Endothelial cell of umbilical vein (primary cell): Measurements from ENCODE around the gene MZT2A.
"Not testable (repeated sequence)": the region's sequence is repeated elsewhere in the genome, so short reads cannot be mapped to it uniquely, and the experiment has no call there.

Source experiments
- CTCF ChIP-seq, 2 donors: IDR thresholded peaks; 1 replicate in 1 of 2; 2 replicates in 1 of 2; pipeline ENCODE4 v1.5.1; 2011; ENCODE audit warnings: low read length in 2 of 2, mild to moderate bottlenecking in 2 of 2, moderate library complexity in 2 of 2, control low read depth in 1 of 2, inconsistent platforms in 1 of 2, low read depth in 1 of 2; ENCODE audit not compliant: insufficient read depth in 1 of 2; ENCODE audit errors: extremely low read depth in 1 of 2
- FOS ChIP-seq: IDR thresholded peaks from 2 replicates; pipeline ENCODE4 v1.6.1; 2011; ENCODE audit warnings: mild to moderate bottlenecking, low read length, moderate library complexity, borderline replicate concordance; ENCODE audit not compliant: insufficient read depth
- MYC ChIP-seq: IDR thresholded peaks from one replicate; pipeline ENCODE4 v1.6.1; 2011; ENCODE audit warnings: mild to moderate bottlenecking, low read depth, low read length
- POLR2A ChIP-seq: IDR thresholded peaks from 2 replicates; pipeline ENCODE4 v1.6.1; 2012; ENCODE audit warnings: low read depth, mild to moderate bottlenecking, control low read depth, low read length
- POLR2AphosphoS5 ChIP-seq: IDR thresholded peaks from 2 replicates; pipeline ENCODE4 v1.6.1; 2012; ENCODE audit warnings: low read depth, mild to moderate bottlenecking, control low read depth, low read length, moderate library complexity; ENCODE audit not compliant: insufficient read depth

GRCh38 chr2:131478074-131478849 is 13.9 kb downstream of the MZT2A start:
- not testable (repeated sequence) for TF ChIP-seq CTCF (IDR thresholded peaks at IDR 0.05; ENCODE audit: extremely low read depth in 1 of 2, insufficient read depth in 1 of 2, low read depth in 1 of 2, low read length in 2 of 2); POLR2AphosphoS5; POLR2A; FOS; MYC
